COLO829 (cell line): ENCODE data around the gene TXNDC2.

ENCODE experiments used
- DNase-seq: peaks from one replicate; pipeline ENCODE4 v3.0.0; 2012; ENCODE audit warnings: low spot score

TXNDC2 gene

DNA sequence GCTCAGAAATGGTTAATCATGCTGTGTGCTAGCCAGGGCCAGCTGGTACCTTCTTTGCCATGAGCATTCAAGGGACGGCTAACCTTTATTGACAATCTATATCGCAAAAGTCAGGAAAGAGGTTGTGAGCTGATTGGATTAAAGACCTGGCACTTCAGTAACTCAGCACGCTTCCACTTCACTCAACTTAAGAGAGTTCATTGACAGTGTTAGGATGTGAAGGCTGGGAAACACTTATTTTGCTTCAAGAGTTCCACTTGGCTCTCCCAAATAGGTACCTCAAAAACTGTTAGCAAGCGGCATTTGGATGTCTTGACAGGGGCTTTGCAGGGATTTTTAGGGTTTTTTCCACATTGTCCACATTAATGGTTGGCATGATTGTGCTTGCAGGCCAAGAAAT, 25.1 kb upstream of the TXNDC2 start:
- no peak for DNase-seq

- no peak for DNase-seq
These were observed 24.6 kb upstream of the TXNDC2 start for GRCh38 chr18:9861157-9861556.

DNA sequence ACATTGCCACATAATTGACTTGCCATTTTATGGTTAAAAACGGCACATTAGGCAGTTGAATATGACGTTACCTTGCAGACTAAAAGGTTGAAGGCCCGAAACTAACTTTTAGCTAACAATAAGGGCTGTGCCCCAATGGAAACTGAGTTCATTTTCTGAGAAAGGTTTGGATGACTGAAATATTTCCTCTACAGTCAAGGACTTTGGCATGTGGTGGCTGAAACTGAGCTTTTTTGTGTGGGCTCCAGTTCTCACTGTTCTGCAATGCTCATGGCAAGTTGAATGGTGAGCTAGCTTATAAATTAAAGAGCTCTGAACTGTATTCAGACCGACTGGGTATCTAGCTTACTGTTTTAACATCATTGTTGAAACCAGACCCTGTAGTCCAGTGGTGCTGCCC, 23.8 kb upstream of the TXNDC2 start:
- DNase-seq = no peak

GRCh38 chr18:9862686-9863085, 23.1 kb upstream of the TXNDC2 start:
- DNase-seq = no peak

DNA sequence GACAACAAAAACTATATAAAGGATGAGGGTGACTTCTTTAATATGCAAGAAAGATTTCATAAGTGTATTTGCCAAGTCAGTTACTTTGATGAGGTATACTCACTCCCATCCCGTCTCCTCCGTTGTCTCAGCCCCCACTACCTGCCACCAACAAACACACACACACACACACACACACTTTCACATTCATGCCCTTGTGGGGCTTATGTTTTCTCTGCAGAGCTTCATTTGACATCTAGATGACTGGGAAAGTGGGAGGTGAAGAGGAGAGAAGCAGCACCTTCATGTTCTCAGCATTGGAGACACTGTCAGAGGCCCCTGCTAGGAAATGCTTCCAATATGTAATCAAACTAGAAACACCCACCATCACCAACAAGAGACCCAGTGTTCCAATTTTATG, 22.5 kb upstream of the TXNDC2 start:
- DNase-seq = no peak

DNA sequence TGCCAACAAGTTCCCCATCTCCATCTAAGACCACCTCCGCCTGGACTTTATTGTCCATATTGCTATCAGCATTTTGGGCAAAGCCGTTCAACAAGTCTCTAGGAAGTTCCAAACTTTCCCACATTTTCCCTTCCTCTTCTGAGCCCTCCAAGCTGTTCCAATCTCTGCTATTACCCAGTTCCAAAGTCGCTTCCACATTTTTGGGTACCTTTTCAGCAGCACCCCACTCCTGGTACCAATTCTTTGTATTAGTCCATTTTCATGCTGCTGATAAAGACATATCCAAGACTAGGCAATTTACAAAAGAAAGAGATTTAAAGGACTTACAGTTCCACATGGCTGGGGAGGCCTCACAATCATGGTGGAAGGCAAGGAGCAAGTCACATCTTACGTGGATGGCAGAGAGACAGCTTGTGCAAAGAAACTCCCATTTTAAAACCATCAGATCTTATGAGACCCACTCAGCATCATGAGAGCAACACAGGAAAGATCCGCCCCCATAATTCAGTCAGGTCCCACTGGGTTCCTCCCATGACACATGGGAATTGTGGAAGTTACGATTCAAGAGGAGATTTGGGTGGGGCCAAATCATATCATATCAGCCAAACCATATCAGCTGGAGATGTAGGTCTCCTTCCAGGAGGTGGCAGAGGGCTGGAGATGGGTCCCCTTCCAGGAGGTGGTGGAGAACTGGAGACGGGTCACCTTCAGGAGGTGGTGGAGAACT, 19.8 kb upstream of the TXNDC2 start:
- DNase-seq = no peak

DNA sequence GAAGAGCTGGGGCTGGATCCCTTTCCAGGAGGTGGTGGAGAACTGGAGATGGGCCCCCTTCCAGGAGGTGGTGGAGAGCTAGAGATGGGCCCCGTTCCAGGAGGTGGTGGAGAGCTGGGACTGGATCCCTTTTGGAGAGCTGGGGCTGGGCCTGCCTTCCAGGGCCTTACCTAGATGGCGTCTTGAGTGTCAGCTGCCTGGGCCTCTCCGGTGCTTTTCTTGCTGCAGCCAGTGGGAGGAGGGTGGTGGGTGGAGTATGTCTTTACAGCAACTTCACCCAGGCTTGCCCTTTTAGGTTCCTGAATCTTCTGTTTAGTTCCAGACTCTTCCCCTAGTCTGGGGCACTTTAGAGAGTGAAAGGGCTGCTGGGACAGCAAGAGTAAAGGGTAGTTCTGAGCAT, 19.1 kb upstream of the TXNDC2 start:
- DNase-seq = no peak

DNA sequence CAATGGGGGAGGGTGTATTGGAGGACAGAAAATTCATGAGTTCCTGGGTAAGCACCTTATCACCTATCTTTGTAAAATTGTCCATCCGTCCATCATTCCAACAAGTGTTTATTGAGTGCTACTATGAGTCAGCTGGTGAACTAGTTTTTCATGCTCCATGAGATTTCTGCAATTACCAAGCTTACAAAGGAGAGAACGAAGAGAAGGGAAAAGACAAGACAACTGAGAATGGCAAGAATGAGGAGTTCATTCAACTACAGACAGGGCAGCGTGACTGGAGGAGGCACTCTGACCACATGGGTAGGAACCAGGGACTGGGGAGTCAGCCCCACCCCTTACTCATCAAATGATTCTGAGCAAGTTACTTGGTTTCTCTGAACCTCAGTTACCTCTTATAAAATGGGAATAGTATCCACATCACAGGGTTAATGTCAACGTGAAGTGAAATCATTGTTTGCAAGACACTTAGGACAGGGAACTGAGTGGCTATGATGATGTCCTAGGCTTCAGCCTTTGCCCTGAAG, 18.6 kb upstream of the TXNDC2 start:
- DNase-seq = no peak

- DNase-seq = no peak
These were observed 16.7 kb upstream of the TXNDC2 start for GRCh38 chr18:9868857-9869714.

GRCh38 chr18:9869715-9870430, 15.9 kb upstream of the TXNDC2 start:
- DNase-seq = peak; percentile 23

DNA sequence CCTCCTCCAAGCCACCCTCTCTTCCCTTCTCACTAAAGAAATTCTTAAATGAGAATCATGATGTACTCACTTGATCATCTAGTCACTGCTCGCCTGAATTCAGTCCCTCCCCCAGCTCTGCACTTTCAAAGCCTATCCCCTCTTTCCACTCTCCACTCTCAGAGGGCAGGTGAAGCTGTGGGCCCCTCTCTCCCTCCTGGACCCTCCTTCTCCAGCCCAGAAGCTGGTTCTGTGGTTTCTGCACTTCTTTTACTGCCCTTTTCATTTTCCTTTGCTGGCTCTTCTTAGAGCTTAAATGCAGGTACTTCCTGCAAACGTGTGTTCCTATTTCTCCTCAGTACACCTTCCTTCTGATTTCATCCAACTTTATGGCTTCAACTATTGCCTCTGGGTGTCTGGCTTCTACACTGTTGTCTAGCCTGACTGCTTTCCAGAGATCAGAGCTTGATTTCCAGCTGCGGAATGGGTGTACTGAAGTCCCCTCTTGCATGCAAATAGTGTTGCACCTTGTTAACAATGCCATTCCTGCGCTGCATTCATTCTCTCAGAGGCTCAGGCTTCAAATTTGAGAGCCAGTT, 15.3 kb upstream of the TXNDC2 start:
- no peak for DNase-seq

GRCh38 chr18:9871244-9871746, 14.5 kb upstream of the TXNDC2 start:
- DNase-seq = no peak

DNA sequence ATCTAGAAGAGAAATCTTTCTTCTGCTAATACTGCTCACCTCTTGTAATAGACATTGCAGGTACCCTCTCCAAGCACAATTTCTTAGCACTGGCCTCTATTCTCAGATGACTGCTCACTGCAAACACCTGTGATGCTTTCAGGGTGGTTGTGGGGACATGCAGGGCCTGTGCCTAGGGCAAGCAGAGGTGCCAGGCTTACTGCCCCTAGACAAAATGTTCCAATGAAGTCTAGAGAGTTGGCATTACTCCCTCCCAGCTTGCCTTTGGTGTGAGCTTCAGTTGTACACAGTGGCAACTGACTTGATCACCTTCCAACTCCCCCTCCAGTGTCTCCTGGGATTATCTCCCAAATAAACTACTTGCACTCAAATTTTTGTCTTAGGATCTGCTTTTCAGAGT, 12.9 kb upstream of the TXNDC2 start:
- DNase-seq = no peak

DNA sequence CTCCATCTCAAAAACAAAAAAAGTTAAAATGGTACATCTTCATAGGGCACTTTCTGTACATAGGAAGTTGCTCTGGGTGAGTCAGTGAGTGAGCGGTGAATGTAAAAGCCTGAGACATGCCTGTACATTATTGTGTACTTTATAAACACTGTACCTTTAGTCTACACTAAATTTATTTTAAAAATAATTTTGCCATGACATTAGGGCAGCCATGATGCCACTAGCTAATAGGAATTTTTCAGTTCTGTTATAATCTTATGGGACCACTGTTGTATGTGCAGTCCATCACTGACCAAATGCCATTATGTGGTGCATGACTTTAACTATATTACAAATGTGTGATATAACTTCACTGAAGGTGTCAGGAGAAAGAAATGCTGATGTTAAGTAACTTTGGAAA, 11.0 kb upstream of the TXNDC2 start:
- no peak for DNase-seq

GRCh38 chr18:9876212-9876866, 9.4 kb upstream of the TXNDC2 start:
- DNase-seq = no peak

- DNase-seq = peak; percentile 36
These were observed 8.7 kb upstream of the TXNDC2 start for GRCh38 chr18:9876867-9877654.

DNA sequence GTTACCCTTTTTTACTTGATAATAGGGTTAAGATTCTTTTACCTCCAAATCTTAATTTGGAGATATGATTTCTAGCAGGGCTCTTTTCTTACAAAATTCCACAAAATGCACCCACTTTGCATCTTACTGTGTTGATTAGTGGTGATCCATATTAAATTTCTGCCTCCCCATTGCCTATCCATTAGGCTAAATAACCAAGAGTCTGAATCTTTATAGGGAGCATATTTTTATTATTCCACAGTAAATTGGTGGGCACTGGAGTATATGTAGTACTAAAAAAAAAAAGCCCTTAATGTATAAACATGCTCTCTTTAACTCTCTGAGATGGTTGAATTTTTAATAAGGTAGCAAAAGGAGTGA, 8.1 kb upstream of the TXNDC2 start:
- DNase-seq = no peak

GRCh38 chr18:9878095-9878494, 7.7 kb upstream of the TXNDC2 start:
- no peak for DNase-seq

GRCh38 chr18:9878783-9879242, 7.0 kb upstream of the TXNDC2 start:
- no peak for DNase-seq

DNA sequence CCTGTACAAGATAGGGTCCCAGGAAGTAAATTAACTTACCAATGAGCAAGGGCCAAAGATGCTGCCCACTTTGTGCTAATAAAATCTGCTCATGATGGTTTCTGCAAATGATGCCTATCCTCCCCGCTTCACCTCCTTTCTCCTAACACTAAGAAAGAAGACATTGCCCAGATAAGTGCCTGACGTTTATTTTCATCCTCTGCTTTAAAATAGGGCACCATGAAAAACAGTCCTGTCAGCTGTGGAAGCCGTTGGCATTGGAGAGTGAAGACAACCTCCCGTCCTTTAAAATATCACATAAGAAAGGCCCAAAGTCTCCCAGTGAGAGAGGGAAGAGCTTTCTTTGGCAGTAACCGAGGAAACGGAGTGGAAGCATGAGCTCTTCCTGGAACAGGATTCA, 1.7 kb upstream of the TXNDC2 start:
- no peak for DNase-seq
